Measurements from ENCODE around the gene AKT1S1. TPM values are rescaled to one million over a fixed set of nuclear protein-coding genes. Genes with fewer than 3 reads are reported as not detected.

Gene AKT1S1
- total and polyA plus RNA-seq, 2 donors (not counting 1 experiment from before 2014, with no cell fraction given), result 16.6 to 23.0 TPM

GRCh38 chr19:49835562-49835961 lies 41.6 kb downstream of the AKT1S1 start:
- Mint-ChIP-seq H3K27me3 (no peaks in the 10 kb centered on the region), H3K9me3 (ENCODE audit: insufficient read depth) (no peaks in the 10 kb centered on the region), H3K27ac (no peak overlapping the region), H3K4me1 (no peaks in the 10 kb centered on the region), H3K4me3 (no peak overlapping the region)
- Histone ChIP-seq H3K36me3 (replicated peaks in 1 of 2; ENCODE audit: control extremely low read depth in 1 of 2, control insufficient read depth in 1 of 2, extremely low read depth in 1 of 2, insufficient read depth in 2 of 2, low read length in 1 of 2) (peaks cover 0 to 87% of the 10 kb centered on the region in 2 experiments), H3K27ac (ENCODE audit: low read length in 2 of 2) (no peak overlapping the region), H3K79me2 (ENCODE audit: control insufficient read depth, insufficient read depth, low read length) (peaks cover 9% of the 10 kb centered on the region), H3K4me2 (replicated peaks; ENCODE audit: low read depth, low read length, poor library complexity, severe bottlenecking) (no peak overlapping the region), H3K4me3 (ENCODE audit: control extremely low read depth in 1 of 5, extremely low read depth in 1 of 5, insufficient read depth in 1 of 5, low read depth in 2 of 5, low read length in 4 of 5) (no peak overlapping the region), H3K27me3 (replicated peaks in 1 of 4; ENCODE audit: control extremely low read depth in 1 of 4, control insufficient read depth in 3 of 4, insufficient read depth in 4 of 4, low read length in 3 of 4) (no peaks in the 10 kb centered on the region), H2AFZ (ENCODE audit: insufficient read depth, low read depth, low read length, poor library complexity, severe bottlenecking) (no peak overlapping the region), H4K20me1 (ENCODE audit: control insufficient read depth, insufficient read depth, low read length, poor library complexity, severe bottlenecking) (peaks cover 10% of the 10 kb centered on the region), H3K9me3 (ENCODE audit: control extremely low read depth in 1 of 3, control insufficient read depth in 2 of 3, insufficient read depth in 1 of 3, low read length in 2 of 3) (no peaks in the 10 kb centered on the region), H3K4me1 (ENCODE audit: control insufficient read depth in 2 of 2, insufficient read depth in 2 of 2, low read length in 2 of 2) (no peaks in the 10 kb centered on the region), H3K9ac (ENCODE audit: low read length) (no peak overlapping the region)
- ChIA-PET POLR2A (no interaction called here), CTCF (interaction anchor here (0.8 kb wide), 1 partner anchor 761 kb away, joined by 3 read pairs; no protein-coding TSS in a partner anchor)
- TF ChIP-seq EZH2 (IDR thresholded peaks at IDR 0.05; ENCODE audit: borderline replicate concordance, insufficient read depth, low read depth, low read length, poor library complexity, severe bottlenecking) (no peak), CTCF (IDR thresholded peaks at IDR 0.05) (no peak)
- DNase-seq, result no peak
- WGBS (ENCODE audit: insufficient coverage), result 98% methylated on average over 5 of the region's 12 CpGs
- ATAC-seq (ENCODE audit: low read depth), result no peak
- intact Hi-C loops (cut with micrococcal nuclease), result no loop called here

DNA sequence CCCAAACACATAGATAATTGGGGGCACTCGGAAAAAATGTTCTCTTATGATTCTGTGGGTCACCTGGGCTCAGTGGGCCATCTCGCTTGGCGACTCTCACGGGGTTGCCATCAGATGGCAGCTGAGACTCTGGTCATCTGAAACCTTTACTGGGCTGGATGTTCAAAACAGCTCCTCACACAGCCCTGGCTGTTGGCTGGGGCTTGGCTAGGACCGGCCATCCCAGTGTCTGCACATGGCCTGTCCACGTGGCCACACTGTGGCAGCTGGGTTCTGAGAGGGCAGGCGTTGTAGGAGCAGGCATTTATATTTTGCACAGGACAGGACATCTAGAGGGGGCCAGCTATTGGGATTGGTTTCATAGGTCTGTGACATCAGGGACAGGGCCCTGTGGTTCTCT lies 43.6 kb downstream of the AKT1S1 start:
- ChIA-PET CTCF (no interaction called here), POLR2A (interaction anchor here (0.6 to 1.0 kb wide), 2 partner anchors 10 kb away, joined by 3 to 4 read pairs; no protein-coding TSS in a partner anchor)
- Histone ChIP-seq H3K4me3 (ENCODE audit: control extremely low read depth in 1 of 5, extremely low read depth in 1 of 5, insufficient read depth in 1 of 5, low read depth in 2 of 5, low read length in 4 of 5) (no peak overlapping the region), H3K27me3 (replicated peaks in 1 of 4; ENCODE audit: control extremely low read depth in 1 of 4, control insufficient read depth in 3 of 4, insufficient read depth in 4 of 4, low read length in 3 of 4) (no peaks in the 10 kb centered on the region), H3K36me3 (replicated peaks in 1 of 2; ENCODE audit: control extremely low read depth in 1 of 2, control insufficient read depth in 1 of 2, extremely low read depth in 1 of 2, insufficient read depth in 2 of 2, low read length in 1 of 2) (peaks cover 0 to 94% of the 10 kb centered on the region in 2 experiments), H3K9me3 (ENCODE audit: control extremely low read depth in 1 of 3, control insufficient read depth in 2 of 3, insufficient read depth in 1 of 3, low read length in 2 of 3) (no peaks in the 10 kb centered on the region), H3K4me2 (replicated peaks; ENCODE audit: low read depth, low read length, poor library complexity, severe bottlenecking) (no peak overlapping the region), H2AFZ (ENCODE audit: insufficient read depth, low read depth, low read length, poor library complexity, severe bottlenecking) (no peak overlapping the region), H3K79me2 (ENCODE audit: control insufficient read depth, insufficient read depth, low read length) (peaks cover 22% of the 10 kb centered on the region), H3K9ac (ENCODE audit: low read length) (no peak overlapping the region), H3K27ac (ENCODE audit: low read length in 2 of 2) (no peak overlapping the region), H3K4me1 (ENCODE audit: control insufficient read depth in 2 of 2, insufficient read depth in 2 of 2, low read length in 2 of 2) (no peaks in the 10 kb centered on the region), H4K20me1 (ENCODE audit: control insufficient read depth, insufficient read depth, low read length, poor library complexity, severe bottlenecking) (peaks cover 30% of the 10 kb centered on the region)
- H3K27ac Mint-ChIP-seq, result no peak overlapping the region
- H3K27me3 Mint-ChIP-seq, result no peaks in the 10 kb centered on the region
- H3K9me3 Mint-ChIP-seq (ENCODE audit: insufficient read depth), result no peaks in the 10 kb centered on the region
- no peak for TF ChIP-seq CTCF (IDR thresholded peaks at IDR 0.05)
- TF ChIP-seq EZH2 (IDR thresholded peaks at IDR 0.05; ENCODE audit: borderline replicate concordance, insufficient read depth, low read depth, low read length, poor library complexity, severe bottlenecking), result no peak
- 94% methylated on average over 7 of the region's 7 CpGs for WGBS (ENCODE audit: insufficient coverage)
- intact Hi-C loops (cut with micrococcal nuclease), result no loop called here
- ATAC-seq (ENCODE audit: low read depth), result no peak
- no peak overlapping the region for H3K4me3 Mint-ChIP-seq
- H3K4me1 Mint-ChIP-seq, result no peaks in the 10 kb centered on the region
- DNase-seq, result no peak
